Activated CD4-positive, alpha-beta T cell treated with anti-CD3 and anti-CD28 coated beads, Interleukin-2, Interleukin-4, amounts not matched to agents 100 ng/mL and 50 ng/mL, durations not matched to agents 16 hours and 8 hours (primary cell): ENCODE results near the gene FGA.

Source experiments
- DNase-seq: peaks from one replicate; pipeline ENCODE4 v3.0.0-alpha.2; 2020; ENCODE audit warnings: low spot score

The FGA gene

DNA sequence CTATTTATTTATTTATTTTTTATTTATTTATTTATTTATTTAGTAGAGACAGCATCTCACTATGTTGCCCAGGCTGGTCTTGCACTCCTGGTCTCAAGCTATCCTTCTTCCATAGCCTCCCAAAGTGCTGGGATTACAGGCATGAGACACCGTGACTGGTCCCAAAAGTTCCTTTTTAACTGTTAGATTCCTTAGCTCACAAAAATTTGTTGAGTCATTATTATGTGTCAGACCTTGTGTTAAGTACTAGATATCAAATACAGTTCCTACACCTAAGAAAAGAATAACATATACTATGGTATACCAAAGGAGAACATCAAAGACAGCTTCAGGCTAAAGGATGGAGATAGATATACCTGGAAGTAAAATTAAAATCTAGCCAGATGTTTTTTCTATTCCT is 11.6 kb downstream of the FGA start:
- DNase-seq = no peak

DNA sequence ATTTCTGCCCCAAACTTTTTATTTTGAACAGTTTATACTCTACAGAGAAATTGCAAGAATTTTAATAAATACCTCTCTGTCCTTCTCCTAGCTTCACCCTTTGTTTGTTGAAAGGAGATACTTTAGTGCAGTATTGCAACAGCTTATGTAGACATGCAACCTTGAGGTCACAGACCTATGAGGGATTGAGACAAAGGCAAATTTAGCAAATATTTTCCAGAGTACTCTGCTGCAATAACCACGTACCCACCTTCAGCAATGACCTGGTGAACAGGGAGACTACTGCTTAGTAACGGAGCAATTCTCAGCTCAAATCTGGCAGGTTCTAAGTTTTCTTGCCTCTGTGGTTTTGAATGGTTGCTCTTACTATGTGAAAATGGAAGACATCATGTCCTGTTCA is 13.2 kb downstream of the FGA start:
- DNase-seq = no peak

DNA sequence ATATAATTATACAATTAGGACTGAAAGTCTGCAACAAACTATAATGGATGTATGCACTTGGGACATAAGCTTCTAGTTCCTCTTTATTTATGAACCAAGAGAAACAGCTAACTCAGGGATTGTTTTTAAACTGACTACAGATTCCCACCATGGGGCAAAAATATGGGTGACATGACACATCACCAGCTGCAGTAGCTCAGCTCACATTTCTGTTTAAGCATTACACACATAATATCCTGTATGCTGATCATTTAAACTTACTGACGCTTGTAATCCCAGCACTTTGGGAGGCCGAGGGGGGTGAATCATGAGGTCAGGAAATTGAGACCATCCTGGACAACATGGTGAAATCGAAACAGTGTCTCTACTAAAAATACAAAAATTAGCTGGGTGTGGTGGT is 16.2 kb downstream of the FGA start:
- DNase-seq = no peak

DNA sequence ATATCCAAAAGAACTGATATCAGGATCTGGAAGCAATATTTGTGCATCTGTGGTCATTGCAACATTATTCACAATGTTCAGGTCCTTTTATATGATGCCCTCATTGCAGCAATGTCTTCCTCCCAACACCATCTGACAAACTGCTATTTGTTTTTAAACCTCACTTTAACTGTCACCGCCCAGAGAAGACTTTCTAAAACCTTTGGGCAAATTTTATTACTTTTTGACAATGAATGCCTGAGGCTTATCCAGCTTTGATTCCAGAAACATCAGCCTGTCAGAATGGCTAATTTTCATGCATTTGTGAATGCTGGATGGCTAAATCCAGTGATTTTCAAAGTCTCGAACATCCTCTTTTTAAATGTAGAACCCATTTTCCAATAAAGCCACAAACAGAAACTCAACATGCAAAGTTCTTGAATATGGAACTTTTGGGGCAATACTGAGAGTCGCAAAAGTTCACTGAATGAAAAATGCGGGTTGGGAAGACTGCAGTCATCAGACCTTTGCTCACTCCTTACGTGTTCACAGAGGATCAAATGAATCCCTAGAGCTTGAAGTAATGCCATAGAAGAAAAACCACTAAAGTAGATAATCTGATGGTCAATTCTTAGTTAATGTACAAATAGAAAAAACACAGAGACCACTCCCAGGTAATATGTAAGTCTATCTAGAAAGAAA is 17.2 kb downstream of the FGA start:
- DNase-seq = no peak

DNA sequence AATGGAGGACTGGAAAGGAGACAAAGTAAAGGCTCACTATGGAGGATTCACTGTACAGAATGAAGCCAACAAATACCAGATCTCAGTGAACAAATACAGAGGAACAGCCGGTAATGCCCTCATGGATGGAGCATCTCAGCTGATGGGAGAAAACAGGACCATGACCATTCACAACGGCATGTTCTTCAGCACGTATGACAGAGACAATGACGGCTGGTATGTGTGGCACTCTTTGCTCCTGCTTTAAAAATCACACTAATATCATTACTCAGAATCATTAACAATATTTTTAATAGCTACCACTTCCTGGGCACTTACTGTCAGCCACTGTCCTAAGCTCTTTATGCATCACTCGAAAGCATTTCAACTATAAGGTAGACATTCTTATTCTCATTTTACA is 21.0 kb downstream of the FGA start:
- DNase-seq = no peak

DNA sequence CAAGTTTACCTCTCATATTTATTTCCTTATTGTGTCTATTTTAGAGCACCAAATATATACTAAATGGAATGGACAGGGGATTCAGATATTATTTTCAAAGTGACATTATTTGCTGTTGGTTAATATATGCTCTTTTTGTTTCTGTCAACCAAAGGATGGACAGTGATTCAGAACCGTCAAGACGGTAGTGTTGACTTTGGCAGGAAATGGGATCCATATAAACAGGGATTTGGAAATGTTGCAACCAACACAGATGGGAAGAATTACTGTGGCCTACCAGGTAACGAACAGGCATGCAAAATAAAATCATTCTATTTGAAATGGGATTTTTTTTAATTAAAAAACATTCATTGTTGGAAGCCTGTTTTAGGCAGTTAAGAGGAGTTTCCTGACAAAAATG is 21.5 kb downstream of the FGA start:
- no peak for DNase-seq

DNA sequence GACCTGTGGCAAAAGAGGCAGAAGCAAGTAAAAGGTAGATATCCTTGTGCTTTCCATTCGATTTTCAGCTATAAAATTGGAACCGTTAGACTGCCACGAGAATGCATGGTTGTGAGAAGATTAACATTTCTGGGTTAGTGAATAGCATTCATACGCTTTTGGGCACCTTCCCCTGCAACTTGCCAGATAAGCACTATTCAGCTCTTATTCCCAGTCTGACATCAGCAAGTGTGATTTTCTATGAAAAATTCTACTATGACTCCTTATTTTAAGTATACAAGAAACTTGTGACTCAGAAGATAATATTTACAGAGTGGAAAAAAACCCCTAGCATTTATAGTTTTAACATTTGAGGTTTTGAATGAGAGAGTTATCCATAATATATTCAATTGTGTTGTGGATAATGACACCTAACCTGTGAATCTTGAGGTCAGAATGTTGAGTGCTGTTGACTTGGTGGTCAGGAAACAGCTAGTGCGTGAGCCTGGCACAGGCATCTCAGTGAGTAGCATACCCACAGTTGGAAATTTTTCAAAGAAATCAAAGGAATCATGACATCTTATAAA is 23.8 kb downstream of the FGA start:
- no peak for DNase-seq

DNA sequence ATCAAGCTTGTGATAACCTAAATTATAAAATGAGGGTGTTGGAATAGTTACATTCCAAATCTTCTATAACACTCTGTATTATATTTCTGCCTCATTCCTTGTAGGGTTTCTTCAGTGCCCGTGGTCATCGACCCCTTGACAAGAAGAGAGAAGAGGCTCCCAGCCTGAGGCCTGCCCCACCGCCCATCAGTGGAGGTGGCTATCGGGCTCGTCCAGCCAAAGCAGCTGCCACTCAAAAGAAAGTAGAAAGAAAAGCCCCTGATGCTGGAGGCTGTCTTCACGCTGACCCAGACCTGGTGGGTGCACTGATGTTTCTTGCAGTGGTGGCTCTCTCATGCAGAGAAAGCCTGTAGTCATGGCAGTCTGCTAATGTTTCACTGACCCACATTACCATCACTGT is 24.8 kb downstream of the FGA start:
- no peak for DNase-seq

DNA sequence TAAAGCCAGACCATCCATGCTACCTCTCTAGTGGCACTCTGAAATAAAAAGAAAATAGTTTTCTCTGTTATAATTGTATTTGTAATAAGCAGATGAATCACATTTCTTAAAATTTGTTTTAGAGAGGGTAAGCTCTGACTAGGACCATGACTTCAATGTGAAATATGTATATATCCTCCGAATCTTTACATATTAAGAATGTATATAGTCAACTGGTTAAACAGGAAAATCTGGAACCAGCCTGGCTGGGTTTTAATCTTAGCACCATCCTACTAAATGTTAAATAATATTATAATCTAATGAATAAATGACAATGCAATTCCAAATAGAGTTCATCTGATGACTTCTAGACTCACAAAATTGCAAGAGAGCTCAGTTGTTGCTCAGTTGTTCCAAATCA is 26.2 kb downstream of the FGA start:
- no peak for DNase-seq

DNA sequence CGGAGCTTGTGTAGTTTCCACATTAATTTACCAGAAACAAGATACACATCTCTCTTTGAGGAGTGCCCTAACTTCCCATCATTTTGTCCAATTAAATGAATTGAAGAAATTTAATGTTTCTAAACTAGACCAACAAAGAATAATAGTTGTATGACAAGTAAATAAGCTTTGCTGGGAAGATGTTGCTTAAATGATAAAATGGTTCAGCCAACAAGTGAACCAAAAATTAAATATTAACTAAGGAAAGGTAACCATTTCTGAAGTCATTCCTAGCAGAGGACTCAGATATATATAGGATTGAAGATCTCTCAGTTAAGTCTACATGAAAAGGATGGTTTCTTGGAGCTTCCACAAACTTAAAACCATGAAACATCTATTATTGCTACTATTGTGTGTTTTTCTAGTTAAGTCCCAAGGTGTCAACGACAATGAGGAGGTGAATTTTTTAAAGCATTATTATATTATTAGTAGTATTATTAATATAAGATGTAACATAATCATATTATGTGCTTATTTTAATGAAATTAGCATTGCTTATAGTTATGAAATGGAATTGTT is 27.8 kb downstream of the FGA start, which contains the start of gene FGB:
Gene FGB (plus strand): TSS at position 315 of the 558 bp plus-strand sequence. CDS start 8 bp downstream, at position 323.
- DNase-seq = no peak

DNA sequence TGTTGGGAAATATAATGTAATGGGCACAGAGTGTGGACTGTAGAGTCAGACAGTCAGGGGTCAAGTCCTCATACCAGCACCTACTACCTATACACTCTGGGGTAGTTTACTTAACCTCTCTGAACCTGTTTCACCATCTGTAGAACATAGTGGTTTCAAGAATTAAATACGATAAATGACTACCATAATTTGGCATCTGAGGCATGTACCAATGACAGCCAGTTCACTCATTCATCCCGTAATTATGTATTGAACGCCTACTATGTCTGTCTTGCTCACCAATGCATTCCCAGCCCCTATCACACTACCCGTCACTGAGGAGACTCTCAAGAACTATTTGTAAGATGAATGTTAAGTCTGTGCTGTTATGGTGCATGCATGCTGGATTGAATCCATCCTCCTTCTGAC is 29.7 kb downstream of the FGA start:
- no peak for DNase-seq

DNA sequence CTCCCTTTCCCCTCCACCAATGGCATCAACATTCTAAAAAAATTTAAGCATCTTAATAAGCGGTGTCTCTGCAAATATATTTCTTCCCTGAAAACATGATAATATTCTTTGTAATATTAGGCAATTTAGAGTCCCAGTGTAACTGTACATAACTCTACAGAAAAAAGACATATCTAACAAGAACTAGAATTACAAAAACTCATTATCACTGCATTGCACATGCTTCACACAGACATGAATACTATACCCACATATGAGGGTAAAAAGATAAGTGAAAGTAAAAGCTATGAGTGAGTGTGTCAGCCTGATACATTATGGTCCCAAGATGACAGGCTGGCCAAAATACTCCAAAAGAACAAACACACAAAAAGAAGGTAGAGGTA is 30.1 kb downstream of the FGA start:
- DNase-seq = no peak

DNA sequence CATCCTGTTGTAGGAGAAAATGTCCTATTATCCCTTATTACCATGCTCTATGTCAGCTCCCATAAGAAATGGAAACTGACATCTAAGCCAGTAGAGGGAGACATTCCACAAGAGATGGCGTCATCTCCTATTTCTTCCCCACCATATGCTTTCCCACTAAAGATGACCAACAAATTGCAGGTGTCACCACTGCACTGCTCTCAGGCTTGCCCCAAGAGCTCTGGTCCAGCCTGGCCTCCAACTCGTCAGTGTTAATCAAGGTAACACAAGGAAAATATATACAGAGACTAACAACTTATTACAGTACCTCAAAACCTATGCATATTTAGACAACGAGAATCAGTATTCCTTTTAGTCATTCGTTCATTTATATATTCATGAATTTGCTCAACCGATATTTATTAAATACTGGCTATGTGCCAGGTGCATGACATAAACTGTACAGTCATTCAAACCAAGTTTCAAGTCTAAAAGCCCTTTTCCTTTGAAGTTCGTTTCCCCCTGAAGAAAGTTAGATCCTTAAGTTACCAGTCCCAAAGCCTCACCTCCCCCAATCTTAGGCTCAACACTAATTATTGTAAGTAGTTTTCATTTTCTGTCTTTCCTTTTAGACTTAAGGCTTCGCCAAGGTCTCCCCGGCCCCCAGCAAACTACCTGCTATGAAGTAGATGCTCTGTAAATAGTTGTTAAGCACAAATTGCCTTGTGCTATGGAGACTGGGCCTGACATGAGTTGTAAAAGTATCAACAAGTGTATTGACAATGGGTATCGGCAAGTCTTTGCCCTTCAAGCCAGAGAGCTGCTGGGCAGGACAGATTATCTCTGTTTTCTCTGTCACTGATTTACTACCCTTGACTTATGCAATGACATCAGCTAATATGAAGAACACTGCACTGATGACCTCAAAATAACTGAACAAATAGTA is 30.8 kb downstream of the FGA start:
- DNase-seq = peak; percentile 17

DNA sequence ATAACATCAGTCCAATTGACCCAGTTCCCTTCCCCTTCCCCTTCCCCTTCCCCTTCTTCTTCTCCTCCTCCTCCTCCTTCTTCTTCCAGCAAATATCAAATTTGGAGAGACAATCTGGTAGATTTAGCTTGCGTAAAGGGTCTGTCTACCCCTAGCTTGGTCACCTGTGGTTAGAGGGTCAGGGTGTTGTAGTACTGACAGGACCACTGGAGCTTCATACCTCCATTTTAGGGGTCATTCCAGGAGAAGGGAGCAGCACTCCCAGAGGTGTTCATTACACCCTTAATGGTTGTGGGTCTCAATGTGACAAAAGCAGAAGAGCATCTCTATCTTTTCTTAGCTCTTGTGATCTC is 31.4 kb downstream of the FGA start:
- DNase-seq = no peak

DNA sequence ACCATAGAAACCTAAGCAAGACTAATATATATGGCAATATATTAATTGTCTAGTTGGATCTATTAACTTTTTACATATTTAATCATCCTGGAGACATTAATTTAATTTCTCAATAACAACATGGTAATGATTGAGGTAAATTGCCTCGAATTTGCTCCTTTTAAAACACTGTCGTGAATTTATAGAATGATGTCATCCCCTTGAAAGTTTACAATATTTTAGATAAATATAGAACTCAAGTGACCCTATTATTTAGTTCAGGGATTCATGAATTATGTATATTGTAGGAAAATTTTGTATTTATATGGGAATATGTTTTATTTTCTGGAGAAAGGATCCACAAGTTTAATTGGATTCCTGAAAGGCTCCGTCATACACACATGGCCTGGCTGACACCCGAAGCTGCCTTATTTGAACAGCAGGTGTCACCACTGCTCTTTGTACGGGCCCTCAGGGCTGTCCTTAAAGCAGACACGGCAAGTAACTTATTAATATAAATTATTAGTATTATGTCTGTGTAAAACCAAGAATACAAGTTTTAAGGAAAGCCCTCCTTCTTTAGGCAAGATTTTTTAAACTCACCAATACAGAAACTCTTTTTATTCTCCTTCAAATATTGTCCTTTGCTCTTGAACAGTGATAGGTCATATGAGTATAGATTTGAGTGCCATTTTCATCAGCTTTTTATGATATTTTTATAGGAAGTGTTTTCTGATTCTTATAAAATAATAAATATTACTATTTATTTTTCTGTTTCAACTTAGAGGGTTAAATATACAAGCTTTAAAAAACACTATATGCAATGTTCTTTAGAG is 38.5 kb downstream of the FGA start:
- DNase-seq = peak; percentile 71

DNA sequence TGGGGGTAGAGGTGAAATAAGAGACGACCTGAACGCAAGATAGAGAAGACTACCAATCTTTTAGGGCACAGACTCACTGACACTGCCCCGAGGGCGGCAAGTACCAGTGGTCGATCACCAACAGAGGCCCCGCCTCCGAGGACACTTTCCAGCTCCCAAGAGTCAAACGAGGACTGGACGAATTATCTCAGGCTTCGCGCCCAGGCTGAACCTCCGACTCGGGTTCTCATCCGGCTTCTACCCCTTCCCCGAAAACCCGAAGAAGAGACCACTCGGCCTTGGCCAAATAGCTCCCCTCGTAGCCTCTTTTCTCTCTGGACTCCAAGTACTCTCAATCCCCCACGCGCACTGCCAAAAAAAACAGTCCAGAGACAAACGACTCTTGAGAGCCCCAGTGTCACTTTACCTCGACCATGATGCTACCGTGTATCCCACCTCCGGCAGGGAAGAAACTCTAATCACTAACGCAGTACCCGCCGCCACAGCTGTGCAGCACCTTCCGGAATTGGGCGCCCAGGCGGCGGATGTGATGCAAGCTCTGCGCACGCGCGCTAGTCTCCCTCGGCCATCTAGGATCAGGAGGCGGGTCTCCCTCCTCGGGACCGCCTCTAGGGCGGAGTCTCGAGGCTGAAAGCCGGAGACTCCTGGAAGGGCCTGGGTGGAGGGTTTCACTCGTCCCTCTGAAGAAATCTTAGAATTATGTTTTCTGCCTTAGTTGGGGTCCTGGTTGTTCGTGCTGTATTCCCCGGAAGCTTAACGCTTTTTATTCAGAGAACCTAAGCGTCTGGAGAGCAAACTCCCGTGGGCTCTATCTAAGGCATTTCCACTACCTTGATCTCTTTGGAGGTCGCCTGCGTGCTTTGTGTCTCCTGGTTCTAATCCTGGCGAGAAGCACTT is 40.4 kb downstream of the FGA start, which contains the start of gene PLRG1:
Gene PLRG1 (minus strand): TSS at position 507 of the 897 bp plus-strand sequence. CDS start 92 bp downstream, at position 415.
- DNase-seq = peak; percentile 96

DNA sequence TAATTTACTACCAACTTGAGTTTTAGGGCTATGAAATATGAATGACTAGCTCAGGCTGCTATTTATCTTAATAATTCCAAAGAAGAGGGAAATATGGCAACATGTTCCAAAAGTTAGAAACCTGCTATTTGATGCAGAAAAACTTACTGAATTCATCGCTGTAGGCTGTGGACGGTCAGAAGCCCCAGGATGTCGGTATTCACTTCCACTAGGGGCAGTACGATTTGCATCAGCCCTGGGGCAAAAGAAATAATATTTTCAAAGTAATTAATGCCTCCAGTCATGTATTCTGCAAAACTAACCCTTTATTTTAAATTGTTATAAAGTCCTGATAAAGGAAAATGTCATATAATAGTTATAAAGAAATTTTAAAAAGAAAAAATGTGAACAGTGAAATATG is 44.9 kb downstream of the FGA start:
- no peak for DNase-seq

DNA sequence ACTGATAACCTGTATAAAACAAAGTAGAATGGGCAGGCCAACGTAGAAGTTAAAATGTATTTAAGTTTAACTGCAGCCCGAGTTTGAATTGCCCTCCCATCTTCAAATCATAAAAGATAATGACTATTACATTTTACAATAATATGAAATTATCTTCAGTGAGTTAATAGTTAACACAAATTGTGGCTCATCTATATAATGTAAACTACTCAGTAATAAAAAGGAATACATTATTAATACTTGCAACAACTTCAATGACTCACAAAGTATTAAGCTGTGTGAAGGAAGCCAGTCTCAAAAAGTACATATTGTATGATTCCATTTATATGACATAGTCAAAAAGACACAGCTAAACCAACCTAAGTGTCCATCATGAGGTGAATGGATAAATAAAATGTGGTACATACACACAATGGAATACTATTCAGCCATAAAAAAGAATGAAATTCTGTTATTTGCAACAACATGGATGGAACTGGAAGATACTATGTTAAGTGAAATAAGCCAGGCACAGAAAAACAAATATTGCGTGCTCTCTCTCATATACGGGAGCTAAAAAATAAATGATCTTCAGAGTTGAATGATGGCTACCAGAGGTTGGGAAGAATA is 48.2 kb downstream of the FGA start:
- DNase-seq = no peak
